Parathyroid adenoma (tissue), 2 donors: Measurements from ENCODE around the gene GGA1.

Source experiments
- H2AFZ ChIP-seq: fragments of 300-600 bp; sonication (generic); one replicate; pipeline ENCODE4 v1.7.0; 2017; ENCODE audit warnings: antibody characterized with exemption, mild to moderate bottlenecking
- H3K27ac ChIP-seq: fragments of 300-600 bp; sonication (generic); one replicate; pipeline ENCODE4 v1.7.0; 2017
- H3K27me3 ChIP-seq: fragments of 300-600 bp; sonication (generic); one replicate; pipeline ENCODE4 v1.7.0; 2017; ENCODE audit warnings: low read length; ENCODE audit not compliant: control insufficient read depth, insufficient read depth
- H3K36me3 ChIP-seq: fragments of 300-600 bp; sonication (generic); one replicate; pipeline ENCODE4 v1.7.0; 2017; ENCODE audit warnings: low read length; ENCODE audit not compliant: control insufficient read depth, insufficient read depth
- H3K4me1 ChIP-seq: fragments of 300-600 bp; sonication (generic); one replicate; pipeline ENCODE4 v1.7.0; 2017; ENCODE audit warnings: control low read depth
- H3K4me2 ChIP-seq: fragments of 300-600 bp; sonication (generic); one replicate; pipeline ENCODE4 v1.7.0; 2017; ENCODE audit warnings: low read length
- H3K4me3 ChIP-seq: fragments of 300-600 bp; sonication (generic); one replicate; pipeline ENCODE4 v1.7.0; 2017; ENCODE audit warnings: low read depth, low read length
- H3K79me2 ChIP-seq: fragments of 300-600 bp; sonication (generic); one replicate; pipeline ENCODE4 v1.7.0; 2017; ENCODE audit warnings: control low read depth
- H3K9ac ChIP-seq: fragments of 300-600 bp; sonication (generic); one replicate; pipeline ENCODE4 v1.7.0; 2017; ENCODE audit warnings: mild to moderate bottlenecking
- H3K9me3 ChIP-seq: fragments of 300-600 bp; sonication (generic); one replicate; pipeline ENCODE4 v1.7.0; 2017; ENCODE audit warnings: low read length; ENCODE audit not compliant: control insufficient read depth
- TF ChIP-seq, protein P1 (sequence below): fragments of 300-600 bp; sonication (generic); IDR thresholded peaks from one replicate; pipeline ENCODE4 v1.7.0; 2017; ENCODE audit warnings: antibody characterized with exemption, mild to moderate bottlenecking
- donor health status: primary hyperparathyroidism.

Gene GGA1

DNA sequence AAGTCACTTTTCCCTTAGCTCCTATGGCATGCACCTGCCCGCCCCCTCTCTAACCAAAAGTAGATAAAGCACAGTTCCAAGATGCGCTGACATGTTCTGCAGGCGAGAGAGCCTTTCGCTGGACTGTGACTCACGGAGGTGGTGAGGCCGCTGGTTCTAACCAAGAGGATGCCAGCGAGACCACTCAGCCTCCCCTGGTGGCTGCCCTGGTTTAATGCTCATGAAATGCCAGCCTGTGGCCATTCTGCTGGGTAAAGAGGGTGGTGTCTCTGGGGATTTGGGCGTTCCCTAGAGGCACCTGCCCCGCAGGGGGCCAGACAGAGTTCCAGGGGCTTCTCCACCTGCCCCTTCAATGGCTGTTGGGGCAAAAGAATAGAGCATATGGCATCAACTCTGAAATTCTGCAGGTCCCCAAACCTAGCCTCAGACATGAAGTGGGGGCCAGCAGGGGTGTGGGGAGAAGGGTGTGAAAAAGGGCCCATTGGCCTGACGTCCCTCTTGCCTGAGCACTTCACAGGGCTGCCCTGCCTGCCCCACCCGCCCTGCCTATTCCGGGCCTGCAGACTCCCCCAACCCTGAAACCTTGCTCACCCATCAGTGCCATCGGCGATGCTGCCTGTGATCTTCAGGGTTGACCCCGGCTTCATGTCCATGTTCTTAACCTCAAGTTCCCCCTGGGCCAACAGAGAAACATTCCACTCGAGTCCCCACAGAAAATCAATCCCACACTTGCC is 37.2 kb upstream of the GGA1 start:
- Histone ChIP-seq H3K4me3 (no peak overlapping the region), H3K27ac (no peak overlapping the region), H3K27me3 (no peaks in the 10 kb centered on the region), H3K4me1 (peaks cover 5% of the 10 kb centered on the region), H2AFZ (no peak overlapping the region), H3K9ac (no peak overlapping the region), H3K36me3 (no peaks in the 10 kb centered on the region), H3K9me3 (no peaks in the 10 kb centered on the region), H3K4me2 (no peak overlapping the region), H3K79me2 (peaks cover 8% of the 10 kb centered on the region)
- TF ChIP-seq, protein P1, sequence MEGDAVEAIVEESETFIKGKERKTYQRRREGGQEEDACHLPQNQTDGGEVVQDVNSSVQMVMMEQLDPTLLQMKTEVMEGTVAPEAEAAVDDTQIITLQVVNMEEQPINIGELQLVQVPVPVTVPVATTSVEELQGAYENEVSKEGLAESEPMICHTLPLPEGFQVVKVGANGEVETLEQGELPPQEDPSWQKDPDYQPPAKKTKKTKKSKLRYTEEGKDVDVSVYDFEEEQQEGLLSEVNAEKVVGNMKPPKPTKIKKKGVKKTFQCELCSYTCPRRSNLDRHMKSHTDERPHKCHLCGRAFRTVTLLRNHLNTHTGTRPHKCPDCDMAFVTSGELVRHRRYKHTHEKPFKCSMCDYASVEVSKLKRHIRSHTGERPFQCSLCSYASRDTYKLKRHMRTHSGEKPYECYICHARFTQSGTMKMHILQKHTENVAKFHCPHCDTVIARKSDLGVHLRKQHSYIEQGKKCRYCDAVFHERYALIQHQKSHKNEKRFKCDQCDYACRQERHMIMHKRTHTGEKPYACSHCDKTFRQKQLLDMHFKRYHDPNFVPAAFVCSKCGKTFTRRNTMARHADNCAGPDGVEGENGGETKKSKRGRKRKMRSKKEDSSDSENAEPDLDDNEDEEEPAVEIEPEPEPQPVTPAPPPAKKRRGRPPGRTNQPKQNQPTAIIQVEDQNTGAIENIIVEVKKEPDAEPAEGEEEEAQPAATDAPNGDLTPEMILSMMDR = no peak

DNA sequence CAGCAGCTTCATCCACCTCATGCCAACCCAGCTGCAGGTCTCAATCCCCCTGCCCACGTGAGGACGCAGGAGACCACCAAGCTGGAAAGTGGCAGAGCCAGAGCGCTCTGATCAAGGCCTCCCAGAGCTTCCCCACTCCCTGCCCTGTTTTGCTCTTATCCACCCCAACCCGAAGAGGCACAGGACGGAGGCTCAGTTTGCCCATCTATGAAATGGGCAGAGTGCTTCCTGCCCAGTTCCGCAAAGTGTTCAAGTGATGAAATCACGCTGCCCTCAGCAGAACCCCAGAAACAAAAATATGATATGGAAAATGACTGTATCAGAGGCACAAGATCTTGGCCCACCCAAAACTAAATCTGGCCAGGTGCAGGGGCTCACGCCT is 36.7 kb upstream of the GGA1 start:
- TF ChIP-seq, protein P1 = no peak
- Histone ChIP-seq H3K4me3 (no peak overlapping the region), H3K4me1 (peaks cover 5% of the 10 kb centered on the region), H3K79me2 (peaks cover 4% of the 10 kb centered on the region), H2AFZ (no peak overlapping the region), H3K9me3 (no peaks in the 10 kb centered on the region), H3K27me3 (no peaks in the 10 kb centered on the region), H3K36me3 (no peaks in the 10 kb centered on the region), H3K4me2 (no peak overlapping the region), H3K9ac (no peak overlapping the region), H3K27ac (no peak overlapping the region)

DNA sequence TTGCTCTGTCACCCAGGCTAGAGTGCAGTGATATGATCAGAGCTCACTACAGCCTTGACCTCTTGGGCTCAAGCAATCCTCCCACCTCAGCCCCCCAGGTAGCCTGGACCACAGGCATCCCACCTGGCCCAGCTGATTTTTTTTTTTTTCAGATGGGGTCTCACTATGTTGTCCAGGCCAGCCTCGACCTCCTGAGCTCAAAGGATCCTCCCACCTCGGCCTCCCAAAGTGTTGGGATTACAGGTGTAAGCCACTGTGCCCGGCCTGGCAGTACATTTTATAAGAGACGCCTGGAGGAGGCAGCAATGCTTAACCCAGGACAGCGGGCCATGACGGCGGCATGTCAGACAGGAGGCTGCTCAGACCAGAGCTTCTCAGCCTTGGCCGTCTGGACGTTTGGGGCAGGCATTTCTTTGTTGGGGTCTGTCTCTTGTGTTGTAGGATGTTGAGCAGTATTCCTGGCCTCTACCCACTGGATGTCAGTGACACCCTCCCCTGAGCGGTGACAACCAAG is 33.1 kb upstream of the GGA1 start:
- no peak overlapping the region for H3K27ac ChIP-seq

DNA sequence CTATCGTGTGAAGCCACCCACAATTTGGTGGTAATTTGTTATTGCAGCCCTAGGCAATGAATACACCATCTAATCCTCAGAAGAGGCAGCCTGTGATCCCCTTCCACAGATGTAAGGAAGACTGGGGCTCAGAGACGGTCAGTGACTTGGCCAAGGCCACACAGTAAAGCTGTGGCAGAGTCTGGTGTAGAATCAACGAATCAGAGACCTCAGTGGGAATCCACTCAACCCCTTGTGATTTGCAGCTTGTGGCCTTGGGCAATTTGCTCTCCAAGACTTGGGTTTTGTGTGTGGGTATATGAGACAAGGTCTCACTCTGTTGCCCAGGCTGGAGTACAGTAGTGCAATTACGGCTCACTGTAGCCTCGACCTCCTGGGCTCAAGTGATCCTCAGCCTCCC is 30.6 kb upstream of the GGA1 start:
- Histone ChIP-seq H3K4me2 (no peak overlapping the region), H3K79me2 (no peaks in the 10 kb centered on the region), H3K27me3 (no peaks in the 10 kb centered on the region), H2AFZ (no peak overlapping the region), H3K4me3 (no peak overlapping the region), H3K9ac (no peak overlapping the region), H3K27ac (no peak overlapping the region), H3K36me3 (no peaks in the 10 kb centered on the region), H3K4me1 (peaks cover 4% of the 10 kb centered on the region), H3K9me3 (no peaks in the 10 kb centered on the region)
- TF ChIP-seq, protein P1 = no peak

More for the DNA sequence above, 33.1 kb upstream of the GGA1 start:
- Histone ChIP-seq H3K4me3 (no peak overlapping the region), H3K79me2 (no peaks in the 10 kb centered on the region), H3K36me3 (no peaks in the 10 kb centered on the region), H3K4me2 (no peak overlapping the region), H3K27me3 (no peaks in the 10 kb centered on the region), H3K9me3 (no peaks in the 10 kb centered on the region), H3K4me1 (no peaks in the 10 kb centered on the region), H2AFZ (no peak overlapping the region), H3K9ac (no peak overlapping the region)
- TF ChIP-seq, protein P1 = no peak

DNA sequence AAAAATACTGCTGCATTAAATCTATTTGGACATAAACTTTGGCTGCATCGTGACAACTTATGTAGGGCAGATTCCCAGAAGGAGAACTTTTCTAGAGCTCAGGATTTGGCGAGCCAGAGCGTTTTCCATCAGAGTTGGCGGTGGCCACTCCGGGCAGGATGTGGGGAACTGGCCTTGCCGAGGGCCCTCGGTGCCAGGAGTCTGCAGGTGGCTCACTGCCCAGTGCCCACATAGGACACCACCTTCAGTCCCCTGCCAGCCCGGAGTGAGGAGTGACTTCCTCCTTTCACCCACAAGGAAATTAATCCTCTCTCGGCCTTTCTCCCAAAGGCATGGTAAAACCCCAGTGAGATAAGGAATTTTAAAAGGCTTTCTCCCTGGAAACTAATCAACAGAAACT is 27.1 kb upstream of the GGA1 start:
- Histone ChIP-seq H2AFZ (peak overlapping the region; percentile 58), H3K79me2 (no peaks in the 10 kb centered on the region), H3K4me3 (no peak overlapping the region), H3K27ac (peak overlapping the region; percentile 11), H3K4me2 (peak overlapping the region; percentile 23), H3K36me3 (no peaks in the 10 kb centered on the region), H3K27me3 (no peaks in the 10 kb centered on the region), H3K9ac (no peak overlapping the region), H3K9me3 (no peaks in the 10 kb centered on the region), H3K4me1 (peaks cover 4% of the 10 kb centered on the region)
- TF ChIP-seq, protein P1 = no peak
